ENCODE measurements around the gene SMG7.

The SMG7 gene

GRCh38 chr1:183498342-183498991 is 26.2 kb downstream of the SMG7 start:
- H3K9me3 ChIP-seq = no peaks in the 10 kb centered on the region
- peaks cover 3% of the 10 kb centered on the region for H3K36me3 ChIP-seq
- H3K27ac ChIP-seq = no peak overlapping the region
- no peaks in the 10 kb centered on the region for H3K27me3 ChIP-seq
- TF ChIP-seq CTCF (IDR thresholded peaks at IDR 0.05) = no peak
- H3K4me3 ChIP-seq (ENCODE audit: low read depth in 1 of 2, low read length in 1 of 2) = no peak overlapping the region
- H3K4me1 ChIP-seq (ENCODE audit: control insufficient read depth in 1 of 2, insufficient read depth in 1 of 2, low read depth in 1 of 2, low read length in 1 of 2) = peaks cover 0 to 5% of the 10 kb centered on the region in 2 experiments

- Histone ChIP-seq H3K4me1 (ENCODE audit: control insufficient read depth in 1 of 2, insufficient read depth in 1 of 2, low read depth in 1 of 2, low read length in 1 of 2) (no peaks in the 10 kb centered on the region), H3K36me3 (peaks cover 3% of the 10 kb centered on the region), H3K9me3 (no peaks in the 10 kb centered on the region), H3K4me3 (ENCODE audit: low read depth in 1 of 2, low read length in 1 of 2) (no peak overlapping the region), H3K27me3 (no peaks in the 10 kb centered on the region), H3K27ac (no peak overlapping the region)
- TF ChIP-seq CTCF (IDR thresholded peaks at IDR 0.05) = no peak
Measured at GRCh38 chr1:183505454-183506089, 33.3 kb downstream of the SMG7 start.

GRCh38 chr1:183506561-183506960 is 34.3 kb downstream of the SMG7 start:
- H3K4me3 ChIP-seq (ENCODE audit: low read depth in 1 of 2, low read length in 1 of 2) = no peak overlapping the region
- H3K9me3 ChIP-seq = no peaks in the 10 kb centered on the region
- H3K27ac ChIP-seq = no peak overlapping the region
- H3K36me3 ChIP-seq = no peaks in the 10 kb centered on the region
- TF ChIP-seq CTCF (IDR thresholded peaks at IDR 0.05) = no peak
- no peaks in the 10 kb centered on the region for H3K27me3 ChIP-seq
- H3K4me1 ChIP-seq (ENCODE audit: control insufficient read depth in 1 of 2, insufficient read depth in 1 of 2, low read depth in 1 of 2, low read length in 1 of 2) = no peaks in the 10 kb centered on the region

- Histone ChIP-seq H3K9me3 (no peaks in the 10 kb centered on the region), H3K4me1 (ENCODE audit: control insufficient read depth in 1 of 2, insufficient read depth in 1 of 2, low read depth in 1 of 2, low read length in 1 of 2) (no peaks in the 10 kb centered on the region), H3K36me3 (peaks cover 3% of the 10 kb centered on the region), H3K27ac (no peak overlapping the region), H3K4me3 (ENCODE audit: low read depth in 1 of 2, low read length in 1 of 2) (no peak overlapping the region), H3K27me3 (no peaks in the 10 kb centered on the region)
- TF ChIP-seq CTCF (IDR thresholded peaks at IDR 0.05) = no peak
Measured at GRCh38 chr1:183508694-183509093, 36.4 kb downstream of the SMG7 start.

- no peaks in the 10 kb centered on the region for H3K4me1 ChIP-seq (ENCODE audit: control insufficient read depth in 1 of 2, insufficient read depth in 1 of 2, low read depth in 1 of 2, low read length in 1 of 2)
- H3K27ac ChIP-seq = no peak overlapping the region
- no peak overlapping the region for H3K4me3 ChIP-seq (ENCODE audit: low read depth in 1 of 2, low read length in 1 of 2)
- H3K36me3 ChIP-seq = peaks cover 20% of the 10 kb centered on the region
- no peaks in the 10 kb centered on the region for H3K9me3 ChIP-seq
- TF ChIP-seq CTCF (IDR thresholded peaks at IDR 0.05) = no peak
- no peaks in the 10 kb centered on the region for H3K27me3 ChIP-seq
Measured at GRCh38 chr1:183512450-183512849, 40.2 kb downstream of the SMG7 start.
